ENCODE data around the gene FLG2.

- no peak for TF ChIP-seq CTCF (conservative IDR thresholded peaks at IDR 0.05 in 1 of 2, IDR thresholded peaks at IDR 0.05 in 1 of 2; ENCODE audit: extremely low read depth in 1 of 2, insufficient read depth in 1 of 2, low read depth in 1 of 2, low read length in 2 of 2)
- no peak for TF ChIP-seq EZH2 (IDR thresholded peaks at IDR 0.05; ENCODE audit: borderline replicate concordance, low read length)
These were observed 12.9 kb upstream of the FLG2 start for GRCh38 chr1:152372672-152373071.

Data from mammary epithelial cell (primary cell).